Measurements from ENCODE around the gene NANOS1.

Gene NANOS1

GRCh38 chr10:119061926-119062325, 32.4 kb downstream of the NANOS1 start:
- DNase-seq = no peak

GRCh38 chr10:119070395-119071165, 41.1 kb downstream of the NANOS1 start:
- no peak for DNase-seq

GRCh38 chr10:119073584-119073983, 44.1 kb downstream of the NANOS1 start:
- no peak for DNase-seq

- no peak for DNase-seq
These were observed 49.1 kb downstream of the NANOS1 start for GRCh38 chr10:119078422-119079179.

- DNase-seq = peak in 5 of 6 experiments; percentile 36 to 71 (median 52)
These were observed 50.3 kb downstream of the NANOS1 start for GRCh38 chr10:119079599-119080520.

- DNase-seq = peak; percentile 82 to 93 (median 86)
These were observed 51.2 kb downstream of the NANOS1 start, which contains the start of gene EIF3A for GRCh38 chr10:119080521-119081259. EIF3A (minus strand) TSS chr10:119080817; CDS start chr10:119080676, 141 bp downstream.

Measured in stimulated activated naive CD4-positive, alpha-beta T cell (primary cell).